ENCODE data around the gene GPHB5. TPM values are rescaled to one million over a fixed set of nuclear protein-coding genes. Genes with fewer than 3 reads are reported as not detected.
"Not testable (repeated sequence)": the region's sequence is repeated elsewhere in the genome, so short reads cannot be mapped to it uniquely, and the experiment has no call there.

Gene GPHB5
- total and polyA plus RNA-seq, 2 donors (not counting 1 experiment from before 2014, with no cell fraction given) = not detected

DNA sequence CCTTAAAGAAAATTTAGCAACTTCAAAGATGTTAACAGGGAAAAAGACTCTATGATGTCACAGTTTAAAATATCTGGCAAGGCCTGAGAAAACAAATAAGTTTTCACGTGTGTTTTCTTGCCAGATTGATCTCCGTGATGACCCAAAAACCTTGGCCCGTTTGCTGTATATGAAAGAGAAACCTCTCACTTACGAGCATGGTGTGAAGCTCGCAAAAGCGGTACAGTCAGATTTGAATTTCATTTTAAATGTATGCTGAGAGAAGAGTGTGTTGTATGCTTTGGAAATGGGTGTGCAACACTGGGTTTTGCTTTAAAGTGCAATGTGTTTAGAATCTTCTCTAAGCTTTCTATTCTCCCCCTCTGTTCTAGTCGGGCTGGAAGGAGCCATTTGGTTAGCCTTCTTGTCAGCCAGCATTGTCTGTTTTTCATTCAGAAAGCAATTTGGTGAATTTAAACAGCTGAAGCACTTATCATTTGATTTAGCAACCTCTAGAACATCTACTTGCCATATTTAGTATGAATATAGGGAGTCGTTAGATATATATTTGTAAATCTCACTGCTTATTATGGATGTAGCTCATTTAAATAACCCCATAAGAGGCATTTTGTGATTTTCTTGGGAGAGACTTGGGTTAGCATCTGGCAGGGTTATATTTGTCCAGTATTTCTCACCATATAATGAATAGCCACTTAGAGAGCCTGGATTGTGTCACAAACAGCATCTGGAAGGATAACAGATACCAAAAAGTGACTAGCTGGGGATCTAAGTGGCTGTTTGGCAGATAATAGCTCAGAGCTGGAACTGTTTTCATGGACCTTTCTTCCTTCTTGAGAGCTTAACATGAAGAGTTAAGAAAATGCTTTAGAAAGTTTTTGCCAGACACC, 35.5 kb downstream of the GPHB5 start:
- no peaks in the 10 kb centered on the region for H3K27me3 ChIP-seq (ENCODE audit: control insufficient read depth, insufficient read depth, low read length)
- TF ChIP-seq EZH2 (IDR thresholded peaks at IDR 0.05; ENCODE audit: low read length, missing control alignments) (no peak), CTCF (conservative IDR thresholded peaks at IDR 0.05 in 1 of 2, IDR thresholded peaks at IDR 0.05 in 1 of 2; ENCODE audit: low read depth in 1 of 2, low read length in 2 of 2) (no peak)
- no peaks in the 10 kb centered on the region for H4K20me1 ChIP-seq (ENCODE audit: control insufficient read depth, extremely low read depth, insufficient read depth, low read length)
- peak overlapping the region in 2 of 4 experiments; percentile 7 to 14 for H3K4me3 ChIP-seq (replicated peaks in 1 of 4; ENCODE audit: control extremely low read depth in 1 of 4, insufficient read depth in 1 of 4, low read depth in 3 of 4, low read length in 4 of 4)
- H3K79me2 ChIP-seq (ENCODE audit: control insufficient read depth, insufficient read depth, low read length) = no peaks in the 10 kb centered on the region
- H3K9me3 ChIP-seq (ENCODE audit: control insufficient read depth, insufficient read depth, low read depth, low read length) = no peaks in the 10 kb centered on the region
- no peaks in the 10 kb centered on the region for H3K36me3 ChIP-seq (ENCODE audit: control insufficient read depth, insufficient read depth, low read length)
- no peaks in the 10 kb centered on the region for H3K4me1 ChIP-seq (ENCODE audit: control insufficient read depth, extremely low read depth, insufficient read depth, low read length)
- H3K9ac ChIP-seq (ENCODE audit: insufficient read depth, low read length) = no peak overlapping the region
- H3K27ac ChIP-seq (ENCODE audit: insufficient read depth, low read length) = no peak overlapping the region
- peak overlapping the region; percentile 17 for H2AFZ ChIP-seq (ENCODE audit: low read length)
- peak in 1 of 2 donors; percentile 26 for DNase-seq (ENCODE audit: low read depth in 2 of 2)
- peak overlapping the region; percentile 21 for H3K4me2 ChIP-seq (ENCODE audit: extremely low read depth, insufficient read depth, low read length)

GRCh38 chr14:63279933-63280332, 38.8 kb downstream of the GPHB5 start:
- not testable (repeated sequence) for H3K27ac ChIP-seq (ENCODE audit: insufficient read depth, low read length); H3K9ac ChIP-seq (ENCODE audit: insufficient read depth, low read length); H3K79me2 ChIP-seq (ENCODE audit: control insufficient read depth, insufficient read depth, low read length); H4K20me1 ChIP-seq (ENCODE audit: control insufficient read depth, extremely low read depth, insufficient read depth, low read length); H3K36me3 ChIP-seq (ENCODE audit: control insufficient read depth, insufficient read depth, low read length); H2AFZ ChIP-seq (ENCODE audit: low read length); H3K27me3 ChIP-seq (ENCODE audit: control insufficient read depth, insufficient read depth, low read length); H3K9me3 ChIP-seq (ENCODE audit: control insufficient read depth, insufficient read depth, low read depth, low read length); H3K4me3 ChIP-seq (replicated peaks in 1 of 4; ENCODE audit: control extremely low read depth in 1 of 4, insufficient read depth in 1 of 4, low read depth in 3 of 4, low read length in 4 of 4); H3K4me2 ChIP-seq (ENCODE audit: extremely low read depth, insufficient read depth, low read length); DNase-seq (ENCODE audit: low read depth in 2 of 2); H3K4me1 ChIP-seq (ENCODE audit: control insufficient read depth, extremely low read depth, insufficient read depth, low read length)

DNA sequence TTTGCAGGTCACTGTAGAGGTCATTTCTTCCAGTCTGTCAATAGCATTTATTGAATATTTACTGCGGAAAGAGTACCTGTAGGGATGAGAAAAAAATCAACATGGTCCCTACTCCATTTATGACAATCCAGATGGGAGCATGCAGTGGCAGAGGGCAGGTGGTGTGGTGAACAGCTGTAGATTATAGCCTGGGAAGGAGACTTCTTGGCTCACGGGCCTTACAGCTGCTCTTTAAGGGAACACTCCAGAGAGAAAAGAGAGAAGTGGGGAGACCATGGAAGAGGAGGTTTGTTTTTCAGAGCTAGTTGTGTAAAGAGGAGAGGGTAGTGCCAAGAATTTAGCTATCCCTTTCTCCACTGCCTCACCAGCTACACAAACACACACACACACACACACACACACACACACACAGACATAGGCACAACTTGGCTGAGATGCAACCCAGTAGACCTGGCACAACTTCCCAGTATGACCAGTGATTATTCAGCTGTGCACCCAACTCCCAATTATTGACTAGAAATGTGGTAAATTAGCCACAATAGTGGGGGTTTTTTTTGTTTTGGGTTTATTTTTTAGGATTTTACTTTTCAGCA, 41.0 kb downstream of the GPHB5 start:
- Histone ChIP-seq H3K9ac (ENCODE audit: insufficient read depth, low read length) (no peak overlapping the region), H3K4me1 (ENCODE audit: control insufficient read depth, extremely low read depth, insufficient read depth, low read length) (no peaks in the 10 kb centered on the region), H3K9me3 (ENCODE audit: control insufficient read depth, insufficient read depth, low read depth, low read length) (no peaks in the 10 kb centered on the region), H3K79me2 (ENCODE audit: control insufficient read depth, insufficient read depth, low read length) (no peaks in the 10 kb centered on the region), H3K4me2 (ENCODE audit: extremely low read depth, insufficient read depth, low read length) (no peak overlapping the region), H4K20me1 (ENCODE audit: control insufficient read depth, extremely low read depth, insufficient read depth, low read length) (no peaks in the 10 kb centered on the region), H3K27me3 (ENCODE audit: control insufficient read depth, insufficient read depth, low read length) (no peaks in the 10 kb centered on the region), H2AFZ (ENCODE audit: low read length) (no peak overlapping the region), H3K36me3 (ENCODE audit: control insufficient read depth, insufficient read depth, low read length) (no peaks in the 10 kb centered on the region), H3K4me3 (replicated peaks in 1 of 4; ENCODE audit: control extremely low read depth in 1 of 4, insufficient read depth in 1 of 4, low read depth in 3 of 4, low read length in 4 of 4) (no peak overlapping the region), H3K27ac (ENCODE audit: insufficient read depth, low read length) (no peak overlapping the region)
- DNase-seq (ENCODE audit: low read depth in 2 of 2) = peak in 1 of 2 donors; percentile 12
- no peak for TF ChIP-seq EZH2 (IDR thresholded peaks at IDR 0.05; ENCODE audit: low read length, missing control alignments)
- TF ChIP-seq CTCF (conservative IDR thresholded peaks at IDR 0.05 in 1 of 2, IDR thresholded peaks at IDR 0.05 in 1 of 2; ENCODE audit: low read depth in 1 of 2, low read length in 2 of 2) = no peak

All from fibroblast of lung (primary cell).